ENCODE results near the gene TOMM34. TPM values are rescaled to one million over a fixed set of nuclear protein-coding genes. Genes with fewer than 3 reads are reported as not detected.

TOMM34 gene
- total RNA-seq, 1 donor from 2014 or later: 11.4 TPM

GRCh38 chr20:44979090-44979621 is 19.0 kb upstream of the TOMM34 start:
- Histone ChIP-seq H3K4me1 (no peaks in the 10 kb centered on the region), H3K27ac (replicated peaks) (peak overlapping the region; percentile 24), H3K27me3 (ENCODE audit: low read depth) (no peaks in the 10 kb centered on the region), H3K9me3 (replicated peaks) (no peaks in the 10 kb centered on the region), H3K36me3 (peaks cover 62% of the 10 kb centered on the region), H3K4me3 (no peak overlapping the region)
- intact Hi-C loops (cut with micrococcal nuclease): no loop called here
- no peak for DNase-seq
- no peak for TF ChIP-seq CTCF (IDR thresholded peaks at IDR 0.05; ENCODE audit: borderline replicate concordance)

- H3K36me3 ChIP-seq: peaks cover 72% of the 10 kb centered on the region
- H3K4me3 ChIP-seq: no peak overlapping the region
- TF ChIP-seq CTCF (IDR thresholded peaks at IDR 0.05; ENCODE audit: borderline replicate concordance): no peak
- H3K27ac ChIP-seq (replicated peaks): no peak overlapping the region
- H3K27me3 ChIP-seq (ENCODE audit: low read depth): no peaks in the 10 kb centered on the region
- H3K4me1 ChIP-seq: no peaks in the 10 kb centered on the region
- no peaks in the 10 kb centered on the region for H3K9me3 ChIP-seq (replicated peaks)
- no peak for DNase-seq
- intact Hi-C loops (cut with micrococcal nuclease): no loop called here
These were observed 16.5 kb upstream of the TOMM34 start for GRCh38 chr20:44976698-44977097.

GRCh38 chr20:44973053-44973452 is 12.9 kb upstream of the TOMM34 start:
- Histone ChIP-seq H3K27ac (replicated peaks) (no peak overlapping the region), H3K9me3 (replicated peaks) (no peaks in the 10 kb centered on the region), H3K27me3 (ENCODE audit: low read depth) (no peaks in the 10 kb centered on the region), H3K4me3 (no peak overlapping the region), H3K4me1 (peaks cover 23% of the 10 kb centered on the region), H3K36me3 (peaks cover 40% of the 10 kb centered on the region)
- no peak for DNase-seq
- intact Hi-C loops (cut with micrococcal nuclease): no loop called here
- TF ChIP-seq CTCF (IDR thresholded peaks at IDR 0.05; ENCODE audit: borderline replicate concordance): no peak

GRCh38 chr20:44970243-44970757 is 10.1 kb upstream of the TOMM34 start:
- Histone ChIP-seq H3K9me3 (replicated peaks) (no peaks in the 10 kb centered on the region), H3K4me3 (no peak overlapping the region), H3K36me3 (peaks cover 34% of the 10 kb centered on the region), H3K4me1 (peaks cover 48% of the 10 kb centered on the region), H3K27ac (replicated peaks) (no peak overlapping the region), H3K27me3 (ENCODE audit: low read depth) (no peaks in the 10 kb centered on the region)
- DNase-seq: no peak
- TF ChIP-seq CTCF (IDR thresholded peaks at IDR 0.05; ENCODE audit: borderline replicate concordance): no peak
- intact Hi-C loops (cut with micrococcal nuclease): no loop called here

- no peak overlapping the region for H3K27ac ChIP-seq (replicated peaks)
- H3K36me3 ChIP-seq: peaks cover 25% of the 10 kb centered on the region
- H3K4me1 ChIP-seq: peaks cover 48% of the 10 kb centered on the region
- H3K9me3 ChIP-seq (replicated peaks): no peaks in the 10 kb centered on the region
- no peak for TF ChIP-seq CTCF (IDR thresholded peaks at IDR 0.05; ENCODE audit: borderline replicate concordance)
- no peak for DNase-seq
- intact Hi-C loops (cut with micrococcal nuclease): no loop called here
- H3K27me3 ChIP-seq (ENCODE audit: low read depth): no peaks in the 10 kb centered on the region
- H3K4me3 ChIP-seq: no peak overlapping the region
These were observed 9.2 kb upstream of the TOMM34 start for GRCh38 chr20:44969300-44969894.
